Gastroesophageal sphincter (tissue), 4 donors: ENCODE data around the gene ATP8B3. TPM values are rescaled to one million over a fixed set of nuclear protein-coding genes. Genes with fewer than 3 reads are reported as not detected.

Experiments used
- ATAC-seq: fragments of 150-250 bp; one replicate; pipeline ENCODE4 v1.9.1; 2016; ENCODE audit warnings: mild to moderate bottlenecking, moderate library complexity
- H3K27ac ChIP-seq, 4 donors: fragments of 200-600 bp; sonication (generic) in 3 of 4; 1 replicate in 3 of 4; 2 replicates in 1 of 4; pipeline ENCODE4 v1.5.1; 2016 to 2019
- H3K27me3 ChIP-seq: fragments of 200-600 bp; sonication (generic); one replicate; pipeline ENCODE4 v1.5.1; 2019
- H3K36me3 ChIP-seq, 2 donors: fragments of 200-600 bp; sonication (generic); one replicate each; pipeline ENCODE4 v1.5.1; 2019; ENCODE audit warnings: control low read depth in 1 of 2
- H3K4me1 ChIP-seq, 3 donors: fragments of 200-600 bp; sonication (generic); 1 replicate in 2 of 3; 2 replicates in 1 of 3; pipeline ENCODE4 v1.5.1; 2016 to 2019; ENCODE audit warnings: control low read depth in 2 of 3
- H3K4me3 ChIP-seq, 2 donors: fragments of 200-600 bp; sonication (generic); one replicate each; pipeline ENCODE4 v1.5.1; 2019; ENCODE audit warnings: mild to moderate bottlenecking in 1 of 2, moderate library complexity in 1 of 2
- H3K9me3 ChIP-seq, 3 donors: fragments of 200-600 bp; sonication (generic); one replicate each; pipeline ENCODE4 v1.5.1; 2017 to 2019; ENCODE audit warnings: control low read depth in 2 of 3
- CTCF ChIP-seq, 4 experiments: fragments of 200-600 bp in 2 of 4; fragments of 450-650 bp in 2 of 4; sonication (generic) in 1 of 4; IDR thresholded peaks; one replicate each; pipeline ENCODE4 v1.5.1; 2017 to 2019; ENCODE audit warnings: antibody characterized with exemption in 4 of 4, mild to moderate bottlenecking in 2 of 4, moderate library complexity in 2 of 4
- EP300 ChIP-seq: sonication (generic); formaldehyde crosslinking; IDR thresholded peaks from one replicate; pipeline ENCODE4 v1.6.1; 2017; ENCODE audit warnings: antibody characterized with exemption, mild to moderate bottlenecking
- POLR2A ChIP-seq, 2 donors: fragments of 450-650 bp; IDR thresholded peaks; one replicate each; pipeline ENCODE4 v1.6.1; 2017; ENCODE audit warnings: antibody characterized with exemption in 2 of 2, mild to moderate bottlenecking in 2 of 2, moderate library complexity in 1 of 2
- POLR2AphosphoS5 ChIP-seq: sonication (generic); formaldehyde crosslinking; IDR thresholded peaks from one replicate; pipeline ENCODE4 v1.6.1; 2017; ENCODE audit warnings: antibody characterized with exemption
- WGBS, 2 donors: methylation state at CpG; one replicate each; pipeline ENCODE4 v1.1.5; 2018; ENCODE audit warnings: low coverage in 1 of 2; 5-methylcytosine and 5-hydroxymethylcytosine counted together
- total RNA-seq, 4 donors: library from RNA; depleted of rRNA; stranded (reverse); fragments of >200 nt; gene quantifications; one replicate each; pipeline ENCODE4 v1.1.0, GENCODE V29; 2016

Gene ATP8B3
- total RNA-seq, 4 donors from 2014 or later: 0.27 to 1.4 (median 0.48) TPM

GRCh38 chr19:1783354-1783753 is 28.7 kb downstream of the ATP8B3 start:
- WGBS, 2 donors: 60% methylated on average over 1 of the region's 4 CpGs; no CpG with 5 or more reads in 1 of the 2 donors
- no peak overlapping the region for H3K4me3 ChIP-seq
- peaks cover 0 to 28% (median 0%) of the 10 kb centered on the region in 3 donors for H3K9me3 ChIP-seq
- H3K36me3 ChIP-seq: no peaks in the 10 kb centered on the region
- ATAC-seq: no peak
- H3K27me3 ChIP-seq: peaks cover 95% of the 10 kb centered on the region
- no peak for TF ChIP-seq POLR2A (IDR thresholded peaks at IDR 0.05)
- H3K27ac ChIP-seq: no peak overlapping the region
- H3K4me1 ChIP-seq: no peaks in the 10 kb centered on the region

GRCh38 chr19:1782521-1782920 is 29.6 kb downstream of the ATP8B3 start:
- TF ChIP-seq POLR2A (IDR thresholded peaks at IDR 0.05) (no peak), EP300 (no peak), POLR2AphosphoS5 (no peak), CTCF (IDR thresholded peaks at IDR 0.05) (no peak)
- H3K27me3 ChIP-seq: peaks cover 96% of the 10 kb centered on the region
- H3K4me3 ChIP-seq: no peak overlapping the region
- H3K36me3 ChIP-seq: no peaks in the 10 kb centered on the region
- H3K9me3 ChIP-seq: peaks cover 0 to 28% (median 0%) of the 10 kb centered on the region in 3 donors
- no peak for ATAC-seq
- H3K4me1 ChIP-seq: no peaks in the 10 kb centered on the region
- no peak overlapping the region for H3K27ac ChIP-seq
- WGBS, 2 donors: 100% methylated on average over 1 of the region's 7 CpGs; no CpG with 5 or more reads in 1 of the 2 donors

- Histone ChIP-seq H3K27ac (no peak overlapping the region), H3K27me3 (peaks cover 100% of the 10 kb centered on the region), H3K4me1 (peaks cover 0 to 12% (median 4%) of the 10 kb centered on the region in 3 donors), H3K4me3 (no peak overlapping the region), H3K9me3 (peaks cover 0 to 29% (median 0%) of the 10 kb centered on the region in 3 donors), H3K36me3 (no peaks in the 10 kb centered on the region)
- no peak for TF ChIP-seq POLR2AphosphoS5
- TF ChIP-seq EP300: no peak
- TF ChIP-seq CTCF (IDR thresholded peaks at IDR 0.05): no peak
- no peak for TF ChIP-seq POLR2A (IDR thresholded peaks at IDR 0.05)
- ATAC-seq: no peak
- 0 to 18% methylated on average over 1 to 7 of the region's 14 CpGs for WGBS, 2 donors
Measured at GRCh38 chr19:1780272-1780958, 31.7 kb downstream of the ATP8B3 start.

- Histone ChIP-seq H3K4me1 (peaks cover 0 to 15% (median 4%) of the 10 kb centered on the region in 3 donors), H3K36me3 (no peaks in the 10 kb centered on the region), H3K4me3 (no peak overlapping the region), H3K9me3 (peaks cover 0 to 37% (median 0%) of the 10 kb centered on the region in 3 donors), H3K27me3 (peaks cover 100% of the 10 kb centered on the region), H3K27ac (no peak overlapping the region)
- ATAC-seq: no peak
- 17 to 21% methylated on average over 12 to 14 of the region's 16 CpGs for WGBS, 2 donors
- TF ChIP-seq POLR2A (IDR thresholded peaks at IDR 0.05) (no peak), CTCF (IDR thresholded peaks at IDR 0.05) (no peak), POLR2AphosphoS5 (no peak), EP300 (no peak)
Measured at GRCh38 chr19:1779574-1779973, 32.5 kb downstream of the ATP8B3 start.

GRCh38 chr19:1777149-1777548 is 34.9 kb downstream of the ATP8B3 start:
- Histone ChIP-seq H3K4me1 (peaks cover 0 to 15% (median 4%) of the 10 kb centered on the region in 3 donors), H3K36me3 (no peaks in the 10 kb centered on the region), H3K27me3 (peaks cover 98% of the 10 kb centered on the region), H3K9me3 (peaks cover 0 to 26% (median 0%) of the 10 kb centered on the region in 3 donors), H3K27ac (no peak overlapping the region), H3K4me3 (no peak overlapping the region)
- ATAC-seq: no peak
- WGBS, 2 donors: 42 to 59% methylated on average over 9 to 10 of the region's 10 CpGs
- no peak for TF ChIP-seq POLR2A (IDR thresholded peaks at IDR 0.05)

GRCh38 chr19:1776606-1777147 is 35.4 kb downstream of the ATP8B3 start:
- Histone ChIP-seq H3K4me1 (peaks cover 0 to 15% (median 4%) of the 10 kb centered on the region in 3 donors), H3K9me3 (peaks cover 0 to 26% (median 0%) of the 10 kb centered on the region in 3 donors), H3K27ac (no peak overlapping the region), H3K36me3 (no peaks in the 10 kb centered on the region), H3K4me3 (no peak overlapping the region), H3K27me3 (peaks cover 98% of the 10 kb centered on the region)
- no peak for TF ChIP-seq CTCF (IDR thresholded peaks at IDR 0.05)
- TF ChIP-seq EP300: no peak
- TF ChIP-seq POLR2AphosphoS5: no peak
- no peak for TF ChIP-seq POLR2A (IDR thresholded peaks at IDR 0.05)
- 13 to 40% methylated on average over 1 to 14 of the region's 23 CpGs for WGBS, 2 donors
- ATAC-seq: no peak
